Measurements from ENCODE around the gene FKBP14. TPM values are rescaled to one million over a fixed set of nuclear protein-coding genes. Genes with fewer than 3 reads are reported as not detected.

Gene FKBP14
- total RNA-seq, 1 experiment from 2014 or later: 11.5 TPM

- Mint-ChIP-seq H3K9me3 (peaks cover 0 to 5% of the 10 kb centered on the region in 2 experiments; a peak in 1 of 5 replicates), H3K4me3 (no peak overlapping the region), H3K27ac (no peak overlapping the region), H3K27me3 (ENCODE audit: low read depth) (no peaks in the 10 kb centered on the region), H3K36me3 (ENCODE audit: insufficient read depth in 1 of 3, low read depth in 3 of 3) (peaks cover 26 to 47% (median 45%) of the 10 kb centered on the region in 3 experiments), H3K4me1 (no peaks in the 10 kb centered on the region)
- Histone ChIP-seq H3T11ph (ENCODE audit: low read length) (no peak overlapping the region), H3K14ac (ENCODE audit: insufficient read depth, low read length) (no peak overlapping the region), H3K4me2 (ENCODE audit: insufficient read depth, insufficient read length, low read length) (no peak overlapping the region), H3K23ac (ENCODE audit: insufficient read length, low read depth, low read length) (no peak overlapping the region), H3K79me1 (ENCODE audit: insufficient read depth, low read depth, low read length, poor library complexity, severe bottlenecking) (no peaks in the 10 kb centered on the region), H2BK5ac (ENCODE audit: insufficient read length, low read length) (no peak overlapping the region), H3K9ac (ENCODE audit: extremely low read depth, insufficient read length, low read length) (no peak overlapping the region), H3K4me1 (ENCODE audit: insufficient read depth, low read length) (no peaks in the 10 kb centered on the region), H2BK15ac (ENCODE audit: low read depth, low read length) (no peak overlapping the region), H4K91ac (ENCODE audit: insufficient read length, low read depth, low read length) (no peak overlapping the region), H3K56ac (ENCODE audit: insufficient read length, low read depth, low read length) (no peak overlapping the region), H4K5ac (ENCODE audit: insufficient read length, low read depth, low read length) (no peak overlapping the region), H2BK20ac (ENCODE audit: low read depth, low read length, poor library complexity, severe bottlenecking) (no peak overlapping the region), H3K27ac (ENCODE audit: insufficient read length, low read depth, low read length) (no peak overlapping the region), H3K9me3 (ENCODE audit: control insufficient read depth, low read depth, low read length) (no peaks in the 10 kb centered on the region), H3K23me2 (ENCODE audit: insufficient read length, low read depth, low read length, poor library complexity, severe bottlenecking) (no peaks in the 10 kb centered on the region), H3K18ac (ENCODE audit: insufficient read length, low read depth, low read length) (no peak overlapping the region), H2AK5ac (ENCODE audit: insufficient read length, low read length) (no peak overlapping the region), H2AFZ (ENCODE audit: low read length) (no peak overlapping the region), H3K4ac (ENCODE audit: low read depth, low read length) (no peak overlapping the region), H2BK120ac (ENCODE audit: low read depth, low read length, poor library complexity, severe bottlenecking) (no peak overlapping the region), H4K20me1 (ENCODE audit: control insufficient read depth, insufficient read depth, insufficient read length) (no peaks in the 10 kb centered on the region), H3K27me3 (ENCODE audit: insufficient read depth, low read length) (no peaks in the 10 kb centered on the region), H3K79me2 (ENCODE audit: insufficient read depth, low read length) (no peaks in the 10 kb centered on the region), H4K8ac (replicated peaks; ENCODE audit: insufficient read length, low read depth, low read length) (no peak overlapping the region), H2BK12ac (ENCODE audit: insufficient read length, low read depth, low read length) (no peak overlapping the region)
- TF ChIP-seq, protein P1, sequence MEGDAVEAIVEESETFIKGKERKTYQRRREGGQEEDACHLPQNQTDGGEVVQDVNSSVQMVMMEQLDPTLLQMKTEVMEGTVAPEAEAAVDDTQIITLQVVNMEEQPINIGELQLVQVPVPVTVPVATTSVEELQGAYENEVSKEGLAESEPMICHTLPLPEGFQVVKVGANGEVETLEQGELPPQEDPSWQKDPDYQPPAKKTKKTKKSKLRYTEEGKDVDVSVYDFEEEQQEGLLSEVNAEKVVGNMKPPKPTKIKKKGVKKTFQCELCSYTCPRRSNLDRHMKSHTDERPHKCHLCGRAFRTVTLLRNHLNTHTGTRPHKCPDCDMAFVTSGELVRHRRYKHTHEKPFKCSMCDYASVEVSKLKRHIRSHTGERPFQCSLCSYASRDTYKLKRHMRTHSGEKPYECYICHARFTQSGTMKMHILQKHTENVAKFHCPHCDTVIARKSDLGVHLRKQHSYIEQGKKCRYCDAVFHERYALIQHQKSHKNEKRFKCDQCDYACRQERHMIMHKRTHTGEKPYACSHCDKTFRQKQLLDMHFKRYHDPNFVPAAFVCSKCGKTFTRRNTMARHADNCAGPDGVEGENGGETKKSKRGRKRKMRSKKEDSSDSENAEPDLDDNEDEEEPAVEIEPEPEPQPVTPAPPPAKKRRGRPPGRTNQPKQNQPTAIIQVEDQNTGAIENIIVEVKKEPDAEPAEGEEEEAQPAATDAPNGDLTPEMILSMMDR (conservative IDR thresholded peaks at IDR 0.05): peak; percentile 75
- no CpG with 5 or more reads among the region's 1 CpG for WGBS (ENCODE audit: extremely low coverage, insufficient read length, low lambda C conversion rate)
- no peak for DNase-seq
Observed at GRCh38 chr7:30062587-30062986, 36.1 kb upstream of the FKBP14 start.

All from H9 (cell line).